WTC11 (cell line): ENCODE data around the gene BMP2. TPM values are rescaled to one million over a fixed set of nuclear protein-coding genes. Genes with fewer than 3 reads are reported as not detected.

Source experiments
- ATAC-seq: fragments of 200-7000 bp; cut with Tn5 transposase; 2 replicates; pipeline ENCODE4 v1.10.0; 2021; ENCODE audit warnings: mild to moderate bottlenecking, moderate library complexity
- CTCF ChIA-PET: fragments of 300-600 bp; sonication (Branson Sonifier 250); formaldehyde crosslinking; loops from one replicate; lab custom pipeline; 2021; ENCODE audit warnings: antibody characterized with exemption; lab: Charles Lee
- POLR2A ChIA-PET: fragments of 350-600 bp; sonication (Branson Sonifier 250); formaldehyde crosslinking; loops from one replicate; lab custom pipeline; 2021; ENCODE audit warnings: antibody characterized with exemption; lab: Charles Lee
- DNase-seq: peaks from one replicate; pipeline ENCODE4 v3.0.0; 2021; ENCODE audit warnings: low spot score
- H3K27ac Mint-ChIP-seq: 2 replicates; pipeline ENCODE4 v1.8.0; 2021; ENCODE audit warnings: mixed read lengths
- H3K27me3 Mint-ChIP-seq: 2 replicates; pipeline ENCODE4 v1.8.0; 2021; ENCODE audit warnings: low read depth, mild to moderate bottlenecking, moderate library complexity, mixed read lengths
- H3K36me3 Mint-ChIP-seq: 2 replicates; pipeline ENCODE4 v1.8.0; 2021; ENCODE audit warnings: mixed read lengths
- H3K4me1 Mint-ChIP-seq: 2 replicates; pipeline ENCODE4 v1.8.0; 2022; ENCODE audit warnings: mixed read lengths
- H3K4me3 Mint-ChIP-seq: 2 replicates; pipeline ENCODE4 v1.8.0; 2021; ENCODE audit warnings: mild to moderate bottlenecking, moderate library complexity, mixed read lengths
- H3K9me3 Mint-ChIP-seq: 2 replicates; pipeline ENCODE4 v1.8.0; 2021; ENCODE audit warnings: mixed read lengths
- CREB1 ChIP-seq: sonication (generic); formaldehyde crosslinking; IDR thresholded peaks from 2 replicates; pipeline ENCODE4 v1.8.0; 2023; ENCODE audit warnings: mild to moderate bottlenecking, missing genetic modification reagents
- HMGA2 ChIP-seq: fragments of 250-450 bp; sonication (Bioruptor Pico); IDR thresholded peaks from 2 replicates; pipeline ENCODE4 v1.4.0; 2021; ENCODE audit warnings: mild to moderate bottlenecking, moderate library complexity
- NFE2L1 ChIP-seq: sonication (generic); formaldehyde crosslinking; IDR thresholded peaks from 2 replicates; pipeline ENCODE4 v1.8.1; 2023; ENCODE audit warnings: missing genetic modification reagents
- NR1H2 ChIP-seq: sonication (generic); formaldehyde crosslinking; IDR thresholded peaks from 2 replicates; pipeline ENCODE4 v1.9.0; 2021; ENCODE audit warnings: mild to moderate bottlenecking, moderate library complexity, missing genetic modification reagents
- RELA ChIP-seq: sonication (generic); formaldehyde crosslinking; IDR thresholded peaks from 2 replicates; pipeline ENCODE4 v1.8.1; 2022; ENCODE audit warnings: missing genetic modification reagents, mild to moderate bottlenecking, borderline replicate concordance
- TEAD1 ChIP-seq: sonication (generic); formaldehyde crosslinking; IDR thresholded peaks from 2 replicates; pipeline ENCODE4 v1.8.0; 2022; ENCODE audit warnings: mild to moderate bottlenecking, missing genetic modification reagents
- ZBTB21 ChIP-seq: sonication (generic); formaldehyde crosslinking; IDR thresholded peaks from 2 replicates; pipeline ENCODE4 v1.8.1; 2023; ENCODE audit warnings: mild to moderate bottlenecking, missing genetic modification reagents, borderline replicate concordance
- ZNF317 ChIP-seq: sonication (generic); formaldehyde crosslinking; IDR thresholded peaks from 2 replicates; pipeline ENCODE4 v1.8.1; 2023; ENCODE audit warnings: low read depth, mild to moderate bottlenecking, moderate library complexity, missing genetic modification reagents, borderline replicate concordance
- total RNA-seq: library from RNA; stranded (reverse); gene quantifications from 3 replicates; pipeline ENCODE4 v1.2.3, GENCODE V29; 2021
- TF ChIP-seq, protein P1 (sequence below): sonication (generic); formaldehyde crosslinking; IDR thresholded peaks from 2 replicates; pipeline ENCODE4 v1.8.1; 2022; ENCODE audit warnings: low read depth, missing genetic modification reagents, borderline replicate concordance
- TF ChIP-seq, protein P2 (sequence below): sonication (generic); formaldehyde crosslinking; IDR thresholded peaks from 2 replicates; pipeline ENCODE4 v1.8.1; 2022; ENCODE audit warnings: mild to moderate bottlenecking, missing genetic modification reagents, moderate library complexity, borderline replicate concordance
- TF ChIP-seq, protein P3 (sequence below): fragments of 250-450 bp; sonication (Bioruptor Pico); IDR thresholded peaks from 2 replicates; pipeline ENCODE4 v1.9.0; 2021; ENCODE audit warnings: mild to moderate bottlenecking, borderline replicate concordance
- TF ChIP-seq, protein P4 (sequence below): sonication (generic); formaldehyde crosslinking; IDR thresholded peaks from 2 replicates; pipeline ENCODE4 v1.8.1; 2023; ENCODE audit warnings: mild to moderate bottlenecking, moderate library complexity, missing genetic modification reagents
- TF ChIP-seq, protein P5 (sequence below): sonication (generic); formaldehyde crosslinking; IDR thresholded peaks from 2 replicates; pipeline ENCODE4 v1.8.0; 2022; ENCODE audit warnings: mild to moderate bottlenecking, missing genetic modification reagents
- TF ChIP-seq, protein P6 (sequence below): fragments of 200-600 bp; IDR thresholded peaks from 2 replicates; pipeline ENCODE4 v1.8.0; 2022; ENCODE audit warnings: antibody characterized with exemption
- TF ChIP-seq, protein P7 (sequence below): sonication (generic); formaldehyde crosslinking; IDR thresholded peaks from 2 replicates; pipeline ENCODE4 v1.8.1; 2022; ENCODE audit warnings: mild to moderate bottlenecking, moderate library complexity, missing genetic modification reagents
- TF ChIP-seq, protein P8 (sequence below): sonication (generic); formaldehyde crosslinking; IDR thresholded peaks from 2 replicates; pipeline ENCODE4 v1.8.1; 2023; ENCODE audit warnings: mild to moderate bottlenecking, missing genetic modification reagents

Gene BMP2
- total RNA-seq, 1 experiment from 2014 or later, result 1.3 TPM

DNA sequence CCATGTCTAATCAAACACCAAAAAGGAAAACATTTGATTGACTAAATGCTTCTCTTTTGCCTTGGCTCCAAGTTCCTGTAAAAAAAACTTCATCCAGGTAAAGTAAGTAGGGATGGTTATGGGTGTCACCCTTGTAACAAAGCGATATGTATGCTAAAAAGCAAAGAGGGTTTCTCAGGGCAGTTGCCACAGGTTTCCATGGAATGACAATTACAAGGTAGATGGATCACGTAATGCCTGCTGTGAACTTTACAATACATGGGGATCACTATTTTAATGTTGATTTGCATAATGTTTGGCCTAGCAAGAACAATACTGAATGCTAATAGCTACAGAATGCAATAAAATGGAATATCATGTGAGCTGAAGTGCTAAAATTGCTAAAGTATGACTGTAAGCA lies 2.9 kb upstream of the BMP2 start:
- ChIA-PET CTCF (interaction anchor here (2.8 to 3.0 kb wide), 2 partner anchors 128 to 137 kb away, joined by 14 to 15 read pairs; no protein-coding TSS in a partner anchor), POLR2A (no interaction called here)
- peaks cover 6% of the 10 kb centered on the region for H3K9me3 Mint-ChIP-seq
- TF ChIP-seq, protein P1, sequence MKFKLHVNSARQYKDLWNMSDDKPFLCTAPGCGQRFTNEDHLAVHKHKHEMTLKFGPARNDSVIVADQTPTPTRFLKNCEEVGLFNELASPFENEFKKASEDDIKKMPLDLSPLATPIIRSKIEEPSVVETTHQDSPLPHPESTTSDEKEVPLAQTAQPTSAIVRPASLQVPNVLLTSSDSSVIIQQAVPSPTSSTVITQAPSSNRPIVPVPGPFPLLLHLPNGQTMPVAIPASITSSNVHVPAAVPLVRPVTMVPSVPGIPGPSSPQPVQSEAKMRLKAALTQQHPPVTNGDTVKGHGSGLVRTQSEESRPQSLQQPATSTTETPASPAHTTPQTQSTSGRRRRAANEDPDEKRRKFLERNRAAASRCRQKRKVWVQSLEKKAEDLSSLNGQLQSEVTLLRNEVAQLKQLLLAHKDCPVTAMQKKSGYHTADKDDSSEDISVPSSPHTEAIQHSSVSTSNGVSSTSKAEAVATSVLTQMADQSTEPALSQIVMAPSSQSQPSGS (CRISPR knock-in tag), result no peak
- TF ChIP-seq HMGA2 (CRISPR knock-in tag), result no peak
- TF ChIP-seq, protein P2, sequence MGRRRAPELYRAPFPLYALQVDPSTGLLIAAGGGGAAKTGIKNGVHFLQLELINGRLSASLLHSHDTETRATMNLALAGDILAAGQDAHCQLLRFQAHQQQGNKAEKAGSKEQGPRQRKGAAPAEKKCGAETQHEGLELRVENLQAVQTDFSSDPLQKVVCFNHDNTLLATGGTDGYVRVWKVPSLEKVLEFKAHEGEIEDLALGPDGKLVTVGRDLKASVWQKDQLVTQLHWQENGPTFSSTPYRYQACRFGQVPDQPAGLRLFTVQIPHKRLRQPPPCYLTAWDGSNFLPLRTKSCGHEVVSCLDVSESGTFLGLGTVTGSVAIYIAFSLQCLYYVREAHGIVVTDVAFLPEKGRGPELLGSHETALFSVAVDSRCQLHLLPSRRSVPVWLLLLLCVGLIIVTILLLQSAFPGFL, result no peak
- no peak for TF ChIP-seq ZNF317 (CRISPR knock-in tag)
- TF ChIP-seq, protein P3, sequence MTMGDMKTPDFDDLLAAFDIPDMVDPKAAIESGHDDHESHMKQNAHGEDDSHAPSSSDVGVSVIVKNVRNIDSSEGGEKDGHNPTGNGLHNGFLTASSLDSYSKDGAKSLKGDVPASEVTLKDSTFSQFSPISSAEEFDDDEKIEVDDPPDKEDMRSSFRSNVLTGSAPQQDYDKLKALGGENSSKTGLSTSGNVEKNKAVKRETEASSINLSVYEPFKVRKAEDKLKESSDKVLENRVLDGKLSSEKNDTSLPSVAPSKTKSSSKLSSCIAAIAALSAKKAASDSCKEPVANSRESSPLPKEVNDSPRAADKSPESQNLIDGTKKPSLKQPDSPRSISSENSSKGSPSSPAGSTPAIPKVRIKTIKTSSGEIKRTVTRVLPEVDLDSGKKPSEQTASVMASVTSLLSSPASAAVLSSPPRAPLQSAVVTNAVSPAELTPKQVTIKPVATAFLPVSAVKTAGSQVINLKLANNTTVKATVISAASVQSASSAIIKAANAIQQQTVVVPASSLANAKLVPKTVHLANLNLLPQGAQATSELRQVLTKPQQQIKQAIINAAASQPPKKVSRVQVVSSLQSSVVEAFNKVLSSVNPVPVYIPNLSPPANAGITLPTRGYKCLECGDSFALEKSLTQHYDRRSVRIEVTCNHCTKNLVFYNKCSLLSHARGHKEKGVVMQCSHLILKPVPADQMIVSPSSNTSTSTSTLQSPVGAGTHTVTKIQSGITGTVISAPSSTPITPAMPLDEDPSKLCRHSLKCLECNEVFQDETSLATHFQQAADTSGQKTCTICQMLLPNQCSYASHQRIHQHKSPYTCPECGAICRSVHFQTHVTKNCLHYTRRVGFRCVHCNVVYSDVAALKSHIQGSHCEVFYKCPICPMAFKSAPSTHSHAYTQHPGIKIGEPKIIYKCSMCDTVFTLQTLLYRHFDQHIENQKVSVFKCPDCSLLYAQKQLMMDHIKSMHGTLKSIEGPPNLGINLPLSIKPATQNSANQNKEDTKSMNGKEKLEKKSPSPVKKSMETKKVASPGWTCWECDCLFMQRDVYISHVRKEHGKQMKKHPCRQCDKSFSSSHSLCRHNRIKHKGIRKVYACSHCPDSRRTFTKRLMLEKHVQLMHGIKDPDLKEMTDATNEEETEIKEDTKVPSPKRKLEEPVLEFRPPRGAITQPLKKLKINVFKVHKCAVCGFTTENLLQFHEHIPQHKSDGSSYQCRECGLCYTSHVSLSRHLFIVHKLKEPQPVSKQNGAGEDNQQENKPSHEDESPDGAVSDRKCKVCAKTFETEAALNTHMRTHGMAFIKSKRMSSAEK (CRISPR knock-in tag), result no peak
- TF ChIP-seq, protein P4, sequence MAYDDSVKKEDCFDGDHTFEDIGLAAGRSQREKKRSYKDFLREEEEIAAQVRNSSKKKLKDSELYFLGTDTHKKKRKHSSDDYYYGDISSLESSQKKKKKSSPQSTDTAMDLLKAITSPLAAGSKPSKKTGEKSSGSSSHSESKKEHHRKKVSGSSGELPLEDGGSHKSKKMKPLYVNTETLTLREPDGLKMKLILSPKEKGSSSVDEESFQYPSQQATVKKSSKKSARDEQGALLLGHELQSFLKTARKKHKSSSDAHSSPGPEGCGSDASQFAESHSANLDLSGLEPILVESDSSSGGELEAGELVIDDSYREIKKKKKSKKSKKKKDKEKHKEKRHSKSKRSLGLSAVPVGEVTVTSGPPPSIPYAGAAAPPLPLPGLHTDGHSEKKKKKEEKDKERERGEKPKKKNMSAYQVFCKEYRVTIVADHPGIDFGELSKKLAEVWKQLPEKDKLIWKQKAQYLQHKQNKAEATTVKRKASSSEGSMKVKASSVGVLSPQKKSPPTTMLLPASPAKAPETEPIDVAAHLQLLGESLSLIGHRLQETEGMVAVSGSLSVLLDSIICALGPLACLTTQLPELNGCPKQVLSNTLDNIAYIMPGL (CRISPR knock-in tag), result no peak
- no peak for TF ChIP-seq ZBTB21 (CRISPR knock-in tag)
- TF ChIP-seq NR1H2 (CRISPR knock-in tag), result no peak
- TF ChIP-seq NFE2L1 (CRISPR knock-in tag), result no peak
- TF ChIP-seq CREB1 (CRISPR knock-in tag), result no peak
- no peak for TF ChIP-seq RELA
- no peak for DNase-seq
- H3K36me3 Mint-ChIP-seq, result no peaks in the 10 kb centered on the region
- H3K4me1 Mint-ChIP-seq, result peaks cover 41% of the 10 kb centered on the region
- no peak for ATAC-seq
- peaks cover 20% of the 10 kb centered on the region for H3K27me3 Mint-ChIP-seq
- H3K27ac Mint-ChIP-seq, result no peak overlapping the region
- peak overlapping the region; percentile 7; the same call in 1 of the 2 replicates for H3K4me3 Mint-ChIP-seq

DNA sequence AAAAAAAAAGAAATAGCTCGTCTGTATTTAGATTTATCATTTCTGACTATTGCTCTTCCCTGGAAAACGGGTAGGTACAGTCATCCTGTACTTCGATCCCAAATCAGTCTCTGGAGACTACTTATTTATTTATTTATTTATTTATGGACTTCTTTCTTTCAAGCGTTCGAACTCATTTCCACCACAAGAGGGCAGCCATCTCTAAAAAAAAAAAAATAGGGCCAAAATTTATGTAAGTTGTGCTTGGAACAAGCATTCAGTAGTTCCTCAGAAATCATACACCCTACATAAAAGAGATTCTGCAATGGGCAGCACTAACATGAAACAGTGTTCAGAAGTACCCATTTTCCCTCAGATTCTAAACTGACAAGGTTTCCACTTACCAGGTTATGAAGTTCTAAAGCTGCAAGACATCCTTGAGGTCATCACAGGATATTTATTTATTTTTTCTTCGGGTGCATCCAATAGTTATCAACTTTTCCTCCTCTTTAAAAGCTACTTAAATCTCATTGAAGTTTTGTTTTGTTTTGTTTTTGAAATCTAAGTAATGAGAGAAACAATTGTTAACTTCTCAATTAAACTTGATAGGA lies 1.9 kb upstream of the BMP2 start:
- H3K9me3 Mint-ChIP-seq, result peaks cover 3% of the 10 kb centered on the region
- no peak for ATAC-seq
- ChIA-PET CTCF (interaction anchor here (0.5 to 3.0 kb wide), 15 partner anchors 15 to 939 kb away, joined by 3 to 15 read pairs (median 4); no protein-coding TSS in a partner anchor), POLR2A (no interaction called here)
- peak overlapping the region; percentile 71; the same call in 1 of the 2 replicates for H3K27ac Mint-ChIP-seq
- peaks cover 29% of the 10 kb centered on the region for H3K27me3 Mint-ChIP-seq
- no peak for DNase-seq
- peaks cover 43% of the 10 kb centered on the region for H3K4me1 Mint-ChIP-seq
- H3K36me3 Mint-ChIP-seq, result no peaks in the 10 kb centered on the region
- peak overlapping the region; percentile 7 for H3K4me3 Mint-ChIP-seq
- TF ChIP-seq, protein P5, sequence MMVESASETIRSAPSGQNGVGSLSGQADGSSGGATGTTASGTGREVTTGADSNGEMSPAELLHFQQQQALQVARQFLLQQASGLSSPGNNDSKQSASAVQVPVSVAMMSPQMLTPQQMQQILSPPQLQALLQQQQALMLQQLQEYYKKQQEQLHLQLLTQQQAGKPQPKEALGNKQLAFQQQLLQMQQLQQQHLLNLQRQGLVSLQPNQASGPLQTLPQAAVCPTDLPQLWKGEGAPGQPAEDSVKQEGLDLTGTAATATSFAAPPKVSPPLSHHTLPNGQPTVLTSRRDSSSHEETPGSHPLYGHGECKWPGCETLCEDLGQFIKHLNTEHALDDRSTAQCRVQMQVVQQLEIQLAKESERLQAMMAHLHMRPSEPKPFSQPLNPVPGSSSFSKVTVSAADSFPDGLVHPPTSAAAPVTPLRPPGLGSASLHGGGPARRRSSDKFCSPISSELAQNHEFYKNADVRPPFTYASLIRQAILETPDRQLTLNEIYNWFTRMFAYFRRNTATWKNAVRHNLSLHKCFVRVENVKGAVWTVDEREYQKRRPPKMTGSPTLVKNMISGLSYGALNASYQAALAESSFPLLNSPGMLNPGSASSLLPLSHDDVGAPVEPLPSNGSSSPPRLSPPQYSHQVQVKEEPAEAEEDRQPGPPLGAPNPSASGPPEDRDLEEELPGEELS (CRISPR knock-in tag), result no peak
- TF ChIP-seq, protein P6, sequence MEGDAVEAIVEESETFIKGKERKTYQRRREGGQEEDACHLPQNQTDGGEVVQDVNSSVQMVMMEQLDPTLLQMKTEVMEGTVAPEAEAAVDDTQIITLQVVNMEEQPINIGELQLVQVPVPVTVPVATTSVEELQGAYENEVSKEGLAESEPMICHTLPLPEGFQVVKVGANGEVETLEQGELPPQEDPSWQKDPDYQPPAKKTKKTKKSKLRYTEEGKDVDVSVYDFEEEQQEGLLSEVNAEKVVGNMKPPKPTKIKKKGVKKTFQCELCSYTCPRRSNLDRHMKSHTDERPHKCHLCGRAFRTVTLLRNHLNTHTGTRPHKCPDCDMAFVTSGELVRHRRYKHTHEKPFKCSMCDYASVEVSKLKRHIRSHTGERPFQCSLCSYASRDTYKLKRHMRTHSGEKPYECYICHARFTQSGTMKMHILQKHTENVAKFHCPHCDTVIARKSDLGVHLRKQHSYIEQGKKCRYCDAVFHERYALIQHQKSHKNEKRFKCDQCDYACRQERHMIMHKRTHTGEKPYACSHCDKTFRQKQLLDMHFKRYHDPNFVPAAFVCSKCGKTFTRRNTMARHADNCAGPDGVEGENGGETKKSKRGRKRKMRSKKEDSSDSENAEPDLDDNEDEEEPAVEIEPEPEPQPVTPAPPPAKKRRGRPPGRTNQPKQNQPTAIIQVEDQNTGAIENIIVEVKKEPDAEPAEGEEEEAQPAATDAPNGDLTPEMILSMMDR, result peak; percentile 48
- TF ChIP-seq TEAD1 (CRISPR knock-in tag), result no peak
- TF ChIP-seq, protein P7, sequence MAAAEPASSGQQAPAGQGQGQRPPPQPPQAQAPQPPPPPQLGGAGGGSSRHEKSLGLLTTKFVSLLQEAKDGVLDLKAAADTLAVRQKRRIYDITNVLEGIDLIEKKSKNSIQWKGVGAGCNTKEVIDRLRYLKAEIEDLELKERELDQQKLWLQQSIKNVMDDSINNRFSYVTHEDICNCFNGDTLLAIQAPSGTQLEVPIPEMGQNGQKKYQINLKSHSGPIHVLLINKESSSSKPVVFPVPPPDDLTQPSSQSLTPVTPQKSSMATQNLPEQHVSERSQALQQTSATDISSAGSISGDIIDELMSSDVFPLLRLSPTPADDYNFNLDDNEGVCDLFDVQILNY (CRISPR knock-in tag), result no peak
- TF ChIP-seq, protein P8, sequence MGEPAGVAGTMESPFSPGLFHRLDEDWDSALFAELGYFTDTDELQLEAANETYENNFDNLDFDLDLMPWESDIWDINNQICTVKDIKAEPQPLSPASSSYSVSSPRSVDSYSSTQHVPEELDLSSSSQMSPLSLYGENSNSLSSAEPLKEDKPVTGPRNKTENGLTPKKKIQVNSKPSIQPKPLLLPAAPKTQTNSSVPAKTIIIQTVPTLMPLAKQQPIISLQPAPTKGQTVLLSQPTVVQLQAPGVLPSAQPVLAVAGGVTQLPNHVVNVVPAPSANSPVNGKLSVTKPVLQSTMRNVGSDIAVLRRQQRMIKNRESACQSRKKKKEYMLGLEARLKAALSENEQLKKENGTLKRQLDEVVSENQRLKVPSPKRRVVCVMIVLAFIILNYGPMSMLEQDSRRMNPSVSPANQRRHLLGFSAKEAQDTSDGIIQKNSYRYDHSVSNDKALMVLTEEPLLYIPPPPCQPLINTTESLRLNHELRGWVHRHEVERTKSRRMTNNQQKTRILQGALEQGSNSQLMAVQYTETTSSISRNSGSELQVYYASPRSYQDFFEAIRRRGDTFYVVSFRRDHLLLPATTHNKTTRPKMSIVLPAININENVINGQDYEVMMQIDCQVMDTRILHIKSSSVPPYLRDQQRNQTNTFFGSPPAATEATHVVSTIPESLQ (CRISPR knock-in tag), result no peak
